Activated T-cell treated with anti-CD3 and anti-CD28 coated beads for 24 hours (primary cell): Measurements from ENCODE around the gene BRD3.
A peak's percentile ranks its signal among the peaks of the same experiment; 100 is the strongest.
"Not testable (repeated sequence)": the region's sequence is repeated elsewhere in the genome, so short reads cannot be mapped to it uniquely, and the experiment has no call there.

Experiments
- DNase-seq: peaks from one replicate; pipeline ENCODE4 v3.0.0-alpha.2; 2020; ENCODE audit warnings: low read depth

Gene BRD3

DNA sequence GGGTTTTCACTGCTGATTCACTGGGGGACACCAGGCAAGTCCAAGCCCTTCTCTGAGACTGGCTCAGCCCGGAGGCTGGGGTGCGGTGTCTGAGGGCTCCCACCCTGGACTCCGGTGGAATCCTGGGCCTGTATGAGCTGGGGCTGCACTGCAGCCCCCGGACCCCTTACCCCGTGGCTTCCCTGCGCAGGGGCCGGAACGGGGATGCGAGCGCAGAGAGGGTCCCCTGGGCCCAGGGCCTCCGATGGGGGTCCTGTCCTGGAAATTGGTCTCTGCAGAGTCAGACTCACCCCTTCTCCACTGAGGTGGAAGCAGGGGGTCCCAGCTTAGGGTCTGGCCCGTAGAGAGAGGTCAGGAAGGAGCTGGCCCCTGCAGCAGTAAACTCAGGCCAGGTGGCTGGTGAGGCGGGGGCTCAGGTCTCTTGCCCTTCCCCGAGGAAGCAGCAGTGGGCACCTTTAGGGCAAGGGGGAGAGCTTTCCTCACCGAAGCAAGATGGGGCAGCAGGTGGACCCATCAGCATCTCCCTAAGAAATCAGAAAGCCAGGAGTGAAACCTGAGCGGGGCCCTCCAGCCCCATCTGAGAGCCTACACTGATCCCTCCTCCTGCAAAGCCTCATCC lies 74.1 kb downstream of the BRD3 start:
- no peak for DNase-seq

- peak; percentile 60 for DNase-seq
Measured at GRCh38 chr9:133992780-133993634, 74.8 kb downstream of the BRD3 start.

DNA sequence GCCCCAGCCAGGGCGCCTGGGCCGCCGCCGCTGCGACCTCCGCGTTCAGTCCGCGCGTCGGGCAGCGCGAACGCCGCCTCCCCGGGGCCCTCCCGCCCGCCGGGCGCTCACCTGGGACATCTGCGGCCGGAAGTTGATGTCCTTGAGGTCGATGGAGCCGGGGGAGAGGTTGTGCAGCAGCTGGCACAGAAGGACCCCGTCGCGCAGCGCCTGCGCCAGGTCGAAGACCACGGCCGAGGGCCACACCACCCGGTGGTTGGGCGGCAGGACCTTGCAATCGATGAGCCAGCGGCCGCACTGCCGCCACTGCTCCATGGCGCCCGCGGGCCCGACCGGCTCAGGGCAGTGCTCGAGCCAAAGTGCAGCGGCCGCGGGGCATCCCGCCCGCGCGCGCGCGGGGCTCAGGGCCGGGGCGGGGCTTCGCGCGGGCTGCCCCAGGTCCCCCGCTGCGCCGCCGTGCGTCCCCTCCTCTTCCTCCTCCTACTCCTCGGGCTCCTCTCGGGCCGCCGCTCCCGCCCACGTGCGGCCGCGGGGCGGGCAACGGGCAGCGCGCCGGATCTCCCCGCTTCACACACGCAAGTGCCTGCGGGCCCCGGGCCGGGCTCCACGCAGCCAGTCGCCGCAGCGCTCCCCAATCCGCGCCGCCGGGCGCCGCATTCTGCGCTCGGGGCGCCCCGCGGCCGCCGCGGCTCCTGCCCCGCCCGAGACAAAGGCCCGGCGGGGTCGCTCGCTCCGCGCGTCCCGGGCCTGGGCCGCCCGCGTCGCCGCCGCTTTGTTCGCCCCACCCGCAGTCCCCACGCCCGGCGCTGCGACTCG lies 75.7 kb downstream of the BRD3 start, which contains the start of gene VAV2:
TSS of gene VAV2 (minus strand) at position 361 of the 816 bp plus-strand sequence. CDS start at position 315, 46 bp downstream.
- DNase-seq: peak; percentile 23

DNA sequence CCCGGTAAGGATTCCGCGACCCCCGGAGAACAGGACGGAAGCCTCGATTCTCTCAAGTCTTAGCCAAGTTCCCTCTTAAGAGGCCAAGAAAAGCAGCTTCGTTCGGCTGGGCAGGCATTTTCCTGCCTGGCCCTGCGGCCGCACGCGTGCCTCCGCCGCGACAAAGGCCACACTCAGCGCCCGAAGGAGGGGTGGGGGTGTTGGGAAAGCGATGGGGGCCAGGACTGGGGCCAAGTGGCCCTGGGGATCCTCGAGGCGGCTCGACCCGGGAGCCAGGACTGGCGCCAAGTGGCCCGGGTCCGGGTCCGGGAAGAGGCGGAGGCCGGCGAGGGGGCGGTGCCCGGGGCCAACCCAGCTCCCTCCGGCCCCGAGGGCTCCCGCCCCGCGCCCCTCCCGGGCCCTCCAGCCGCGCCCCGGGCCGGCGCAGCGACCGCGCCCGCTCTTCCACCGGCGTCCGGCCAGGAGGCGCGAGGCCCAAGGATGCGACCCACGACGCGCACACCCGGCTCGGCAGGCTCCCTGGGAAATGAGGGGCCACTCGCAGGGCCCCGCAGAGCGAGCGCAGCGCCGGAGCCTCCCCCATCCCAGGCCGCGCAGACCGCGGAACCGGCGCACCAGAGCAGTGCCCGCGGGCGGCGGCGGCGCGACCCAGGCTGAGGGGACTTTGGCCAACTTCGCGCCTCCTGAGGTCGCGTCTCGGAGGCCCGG lies 76.5 kb downstream of the BRD3 start:
- DNase-seq: no peak

GRCh38 chr9:133990366-133991213 lies 77.2 kb downstream of the BRD3 start:
- no peak for DNase-seq

GRCh38 chr9:133989625-133990365 lies 78.0 kb downstream of the BRD3 start:
- no peak for DNase-seq

- DNase-seq: not testable (repeated sequence)
Measured at GRCh38 chr9:133988771-133989170, 79.1 kb downstream of the BRD3 start.

- DNase-seq: no peak
Measured at GRCh38 chr9:133987946-133988665, 79.7 kb downstream of the BRD3 start.

- DNase-seq: no peak
Measured at GRCh38 chr9:133987446-133987788, 80.4 kb downstream of the BRD3 start.

DNA sequence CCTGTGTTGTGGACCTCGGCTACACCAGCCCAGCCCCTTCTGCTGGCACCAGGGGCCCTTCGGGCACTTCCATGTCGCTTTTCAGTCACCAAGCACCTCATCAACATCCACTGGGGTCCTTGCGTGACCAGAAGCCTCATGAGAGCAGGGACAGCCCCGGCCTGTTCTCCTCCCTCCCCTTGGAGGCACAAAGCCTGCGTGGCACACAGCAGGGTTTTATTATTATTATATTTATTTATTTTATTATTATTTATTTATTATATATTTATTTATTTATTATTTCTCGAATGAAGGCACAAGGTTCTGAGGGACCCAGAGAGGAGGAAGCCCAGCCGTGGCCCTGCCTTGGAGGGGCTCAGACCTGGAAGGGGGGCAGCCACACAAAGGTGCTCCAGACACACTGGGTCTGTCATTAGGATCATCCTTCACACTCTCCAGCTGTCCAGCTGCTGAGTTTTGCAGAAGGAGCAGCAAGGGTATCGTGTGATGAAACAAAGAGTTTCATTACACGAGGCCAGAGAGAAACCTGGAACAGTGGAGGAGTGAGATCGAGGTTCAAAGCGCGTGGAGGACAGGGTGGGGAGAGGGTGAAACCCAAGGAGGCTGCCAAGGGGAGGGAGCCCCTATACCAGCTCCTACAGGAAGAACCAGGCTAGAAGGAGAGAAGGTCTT lies 80.9 kb downstream of the BRD3 start:
- DNase-seq: no peak

GRCh38 chr9:133986061-133986460 lies 81.8 kb downstream of the BRD3 start:
- no peak for DNase-seq

- no peak for DNase-seq
Measured at GRCh38 chr9:133982971-133983720, 84.7 kb downstream of the BRD3 start.

DNA sequence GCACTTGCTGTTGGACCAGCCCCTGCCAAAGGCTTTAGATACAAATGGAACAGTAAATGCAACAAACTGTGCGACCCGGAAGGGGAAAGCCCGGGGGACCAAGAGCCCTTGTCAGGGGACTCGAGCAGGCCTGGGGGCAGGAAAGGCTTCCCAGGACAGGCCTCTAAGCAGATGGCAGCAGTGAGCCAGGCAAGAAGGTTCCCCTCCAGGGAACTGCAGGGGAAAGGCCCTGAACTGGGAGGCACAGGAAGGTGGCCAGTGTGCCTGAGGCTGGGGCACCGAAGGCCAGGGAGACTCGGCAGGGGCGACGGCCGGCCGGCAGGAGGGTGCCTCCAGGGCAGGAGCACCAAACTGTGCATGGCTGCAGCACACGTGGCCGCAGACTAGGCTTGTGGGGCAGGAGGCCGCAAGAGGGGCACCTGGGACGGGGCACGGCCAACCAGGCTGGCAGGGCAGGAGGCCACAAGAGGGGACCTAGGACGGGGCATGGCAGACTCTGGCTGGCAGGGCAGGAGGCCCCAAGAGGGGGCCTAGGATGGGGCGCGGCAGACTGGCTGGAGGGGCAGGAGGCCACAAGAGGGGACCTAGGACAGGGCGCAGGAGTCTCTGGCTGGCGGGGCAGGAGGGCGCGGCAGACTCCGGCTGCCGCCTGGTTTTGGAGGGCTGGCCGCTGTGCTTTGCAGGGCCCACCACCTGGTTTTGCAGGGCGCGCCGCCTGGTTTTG lies 85.7 kb downstream of the BRD3 start:
- no peak for DNase-seq

DNA sequence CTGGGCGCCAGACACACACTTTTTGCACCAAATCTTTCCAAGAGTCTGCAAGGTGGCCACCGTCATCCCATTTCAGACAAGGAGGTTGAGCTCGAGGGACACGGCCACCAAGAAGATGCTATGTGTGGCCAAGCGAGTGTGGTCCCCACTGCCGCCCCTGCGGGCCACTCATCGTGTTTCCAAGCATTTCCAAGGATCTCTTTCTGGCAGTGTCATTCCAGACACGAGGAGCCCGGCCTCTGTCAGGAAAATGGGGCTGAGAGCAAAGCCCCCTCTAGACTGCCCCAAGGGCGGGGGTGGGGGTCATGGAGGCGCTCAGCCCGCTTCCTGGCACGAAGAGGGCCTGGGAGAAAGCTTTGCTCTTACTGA lies 86.3 kb downstream of the BRD3 start:
- no peak for DNase-seq

GRCh38 chr9:133980864-133981588 lies 86.8 kb downstream of the BRD3 start:
- no peak for DNase-seq
